HCT116 (cell line): ENCODE data around the gene EVI5. TPM values are rescaled to one million over a fixed set of nuclear protein-coding genes. Genes with fewer than 3 reads are reported as not detected.

Experiments
- ATAC-seq: fragments of 200-7000 bp; cut with Tn5 transposase; 2 replicates; pipeline ENCODE4 v1.9.1; 2020; ENCODE audit warnings: mild to moderate bottlenecking, moderate library complexity
- BruUV-seq: library from RNA; stranded (reverse); fragments of 400-500 nt; replicated peaks from 2 replicates; lab custom pipeline; 2021; lab: Mats Ljungman, UMichigan
- CTCF ChIA-PET: fragments of 300-600 bp; sonication (Branson Sonifier 250); formaldehyde crosslinking; loops from one replicate; lab custom pipeline; 2021; ENCODE audit warnings: antibody characterized with exemption; lab: Charles Lee
- POLR2A ChIA-PET: fragments of 300-600, 350-600 bp; sonication (Branson Sonifier 250); formaldehyde crosslinking; loops from one replicate; lab custom pipeline; 2021; ENCODE audit warnings: antibody characterized with exemption; lab: Charles Lee
- RAD21 ChIA-PET, 2 experiments: fragments of 300-600 bp; sonication (Branson Sonifier 250); formaldehyde crosslinking; loops; one replicate each; lab custom pipeline; 2023; ENCODE audit warnings: low total read pairs in 2 of 2; ENCODE audit not compliant: uncharacterized antibody in 2 of 2, unreplicated experiment in 2 of 2, low non-redundant PET in 1 of 2; lab: Charles Lee
- DNase-seq: peaks from one replicate; pipeline ENCODE4 v3.0.0-alpha.2; 2010; ENCODE audit warnings: low read depth, low spot score
- H2AFZ ChIP-seq: fragments of 200-600 bp; shearing (Covaris generic), sonication (generic); 2 replicates; pipeline ENCODE4 v1.6.1; 2017; ENCODE audit warnings: low read depth, mixed run types, mixed read lengths, antibody characterized with exemption, low read length; ENCODE audit not compliant: poor library complexity, severe bottlenecking
- H3K27ac ChIP-seq: 2 replicates; pipeline ENCODE4 v1.5.1; 2012; ENCODE audit warnings: low read depth, low read length
- H3K27me3 ChIP-seq: fragments of 200-600 bp; sonication (generic); 2 replicates; pipeline ENCODE4 v1.6.1; 2016; ENCODE audit warnings: mixed run types, low read length, mixed read lengths; ENCODE audit not compliant: insufficient read depth
- H3K36me3 ChIP-seq, 2 experiments: fragments of 200-500 bp in 1 of 2; fragments of 200-600 bp in 1 of 2; sonication (Bioruptor generic) in 1 of 2; sonication (generic) in 1 of 2; 2 replicates each; pipeline versions ENCODE4 v1.5.1 to v1.6.1; 2014 to 2016; ENCODE audit warnings: low read length in 2 of 2, inconsistent platforms in 1 of 2, mixed read lengths in 1 of 2, mixed run types in 1 of 2; ENCODE audit not compliant: insufficient read depth in 2 of 2, control insufficient read depth in 1 of 2
- H3K4me1 ChIP-seq, 2 experiments: fragments of 200-600 bp in 1 of 2; sonication (generic) in 1 of 2; 2 replicates each; pipeline versions ENCODE4 v1.5.1 to v1.6.1; 2012 to 2017; ENCODE audit warnings: low read length in 2 of 2, inconsistent platforms in 1 of 2, mild to moderate bottlenecking in 1 of 2, mixed read lengths in 1 of 2, mixed run types in 1 of 2, moderate library complexity in 1 of 2; ENCODE audit not compliant: insufficient read depth in 2 of 2, control insufficient read depth in 1 of 2
- H3K4me2 ChIP-seq: fragments of 200-600 bp; sonication (generic); 2 replicates; pipeline ENCODE4 v1.6.1; 2017; ENCODE audit warnings: mixed run types, low read length, mixed read lengths
- H3K4me3 ChIP-seq, 2 experiments: fragments of 200-600 bp in 1 of 2; sonication (generic) in 1 of 2; replicated peaks in 1 of 2; 2 replicates each; pipeline ENCODE4 v1.5.1; 2011 to 2016; ENCODE audit warnings: low read length in 2 of 2, control low read depth in 1 of 2, low read depth in 1 of 2, mild to moderate bottlenecking in 1 of 2, mixed read lengths in 1 of 2, mixed run types in 1 of 2
- H3K79me2 ChIP-seq: fragments of 200-600 bp; sonication (generic); 2 replicates; pipeline ENCODE4 v1.6.1; 2017; ENCODE audit warnings: mild to moderate bottlenecking, mixed run types, low read length, moderate library complexity, mixed read lengths; ENCODE audit not compliant: insufficient read depth
- H3K9ac ChIP-seq: fragments of 200-600 bp; sonication (generic); 2 replicates; pipeline ENCODE4 v1.6.1; 2016; ENCODE audit warnings: low read length, mixed read lengths
- H3K9me2 ChIP-seq: fragments of 200-600 bp; sonication (generic), shearing (Covaris generic); 2 replicates; pipeline ENCODE4 v1.6.1; 2017; ENCODE audit warnings: mixed run types, mild to moderate bottlenecking, moderate library complexity; ENCODE audit not compliant: insufficient read depth
- H3K9me3 ChIP-seq, 2 experiments: fragments of 200-500 bp in 1 of 2; fragments of 200-600 bp in 1 of 2; sonication (Bioruptor generic) in 1 of 2; sonication (generic) in 1 of 2; 2 replicates each; pipeline ENCODE4 v1.6.1; 2014 to 2017; ENCODE audit warnings: low read length in 2 of 2, mixed read lengths in 2 of 2, inconsistent platforms in 1 of 2, low read depth in 1 of 2, mild to moderate bottlenecking in 1 of 2, mixed run types in 1 of 2, moderate library complexity in 1 of 2; ENCODE audit not compliant: control insufficient read depth in 1 of 2, insufficient read depth in 1 of 2
- H4K20me1 ChIP-seq: fragments of 200-600 bp; sonication (generic), shearing (Covaris generic); 2 replicates; pipeline ENCODE4 v1.6.1; 2017; ENCODE audit warnings: mixed run types, mild to moderate bottlenecking, moderate library complexity; ENCODE audit not compliant: insufficient read depth
- ATF3 ChIP-seq: IDR thresholded peaks from 2 replicates; pipeline ENCODE4 v1.6.1; 2012
- CBX3 ChIP-seq: IDR thresholded peaks from 2 replicates; pipeline ENCODE4 v1.6.1; 2012; ENCODE audit warnings: low read depth
- CEBPB ChIP-seq: IDR thresholded peaks from 2 replicates; pipeline ENCODE4 v1.6.1; 2012; ENCODE audit warnings: low read depth
- EZH2 ChIP-seq: fragments of 200-600 bp; sonication (generic); IDR thresholded peaks from 2 replicates; pipeline ENCODE4 v1.6.1; 2017; ENCODE audit warnings: antibody characterized with exemption, mixed run types
- EZH2phosphoT487 ChIP-seq: fragments of 200-600 bp; IDR thresholded peaks from 2 replicates; pipeline ENCODE4 v1.6.1; 2018; ENCODE audit warnings: antibody characterized with exemption, borderline replicate concordance
- FOSL1 ChIP-seq: IDR thresholded peaks from 2 replicates; pipeline ENCODE4 v1.6.1; 2012; ENCODE audit warnings: low read depth
- JUND ChIP-seq: IDR thresholded peaks from 2 replicates; pipeline ENCODE4 v1.6.1; 2012
- POLR2A ChIP-seq: IDR thresholded peaks from 2 replicates; pipeline ENCODE4 v1.7.0; 2011; ENCODE audit warnings: borderline replicate concordance; ENCODE audit not compliant: insufficient read depth, insufficient read length; ENCODE audit errors: extremely low read depth
- RAD21 ChIP-seq: IDR thresholded peaks from 2 replicates; pipeline ENCODE4 v1.6.1; 2012; ENCODE audit warnings: low read depth, mild to moderate bottlenecking
- SIN3A ChIP-seq: IDR thresholded peaks from 2 replicates; pipeline ENCODE4 v1.6.1; 2012; ENCODE audit warnings: low read depth
- SP1 ChIP-seq: IDR thresholded peaks from 2 replicates; pipeline ENCODE4 v1.6.1; 2012; ENCODE audit warnings: low read depth
- YY1 ChIP-seq: IDR thresholded peaks from 2 replicates; pipeline ENCODE4 v1.6.1; 2011; ENCODE audit warnings: low read length, low read depth, moderate library complexity, mild to moderate bottlenecking; ENCODE audit not compliant: insufficient replicate concordance; ENCODE audit errors: extremely low read depth
- ZBTB33 ChIP-seq: IDR thresholded peaks from 2 replicates; pipeline ENCODE4 v1.6.1; 2011; ENCODE audit warnings: mild to moderate bottlenecking, low read length, moderate library complexity; ENCODE audit not compliant: insufficient replicate concordance; ENCODE audit errors: extremely low read depth
- ZNF274 ChIP-seq: fragments of 200-500 bp; sonication (Bioruptor generic); IDR thresholded peaks from 2 replicates; pipeline ENCODE4 v1.6.1; 2014; ENCODE audit warnings: mild to moderate bottlenecking, low read depth, low read length, inconsistent platforms
- intact Hi-C: fragments of 100-400 bp; cut with micrococcal nuclease; formaldehyde crosslinking; loops from 2 replicates; pipeline ENCODE4 v1.10.0; 2022
- total RNA-seq: library from RNA; stranded (reverse); gene quantifications from one replicate; pipeline ENCODE4 v1.2.1, GENCODE V29; 2021; ENCODE audit not compliant: unreplicated experiment
- TF ChIP-seq, protein P1 (sequence below), 3 experiments: fragments of 200-600 bp in 1 of 3; sonication (generic) in 1 of 3; IDR thresholded peaks in 2 of 3; conservative IDR thresholded peaks in 1 of 3; 2 replicates each; pipeline ENCODE4 v1.5.1; 2012 to 2017; ENCODE audit warnings: low read depth in 2 of 3, low read length in 2 of 3, antibody characterized with exemption in 1 of 3, borderline replicate concordance in 1 of 3, control low read depth in 1 of 3, mild to moderate bottlenecking in 1 of 3, mixed read lengths in 1 of 3, mixed run types in 1 of 3, moderate library complexity in 1 of 3; ENCODE audit not compliant: insufficient read depth in 1 of 3

The EVI5 gene
- total RNA-seq, 1 experiment from 2014 or later: 21.8 TPM

GRCh38 chr1:92473781-92474495 lies 311.0 kb downstream of the EVI5 start:
- ChIA-PET POLR2A (no interaction called here), CTCF (interaction anchor here (1.5 to 2.0 kb wide), 2 partner anchors 11 kb away, joined by 3 to 5 read pairs; no protein-coding TSS in a partner anchor)
- BruUV-seq: no TSS peak

DNA sequence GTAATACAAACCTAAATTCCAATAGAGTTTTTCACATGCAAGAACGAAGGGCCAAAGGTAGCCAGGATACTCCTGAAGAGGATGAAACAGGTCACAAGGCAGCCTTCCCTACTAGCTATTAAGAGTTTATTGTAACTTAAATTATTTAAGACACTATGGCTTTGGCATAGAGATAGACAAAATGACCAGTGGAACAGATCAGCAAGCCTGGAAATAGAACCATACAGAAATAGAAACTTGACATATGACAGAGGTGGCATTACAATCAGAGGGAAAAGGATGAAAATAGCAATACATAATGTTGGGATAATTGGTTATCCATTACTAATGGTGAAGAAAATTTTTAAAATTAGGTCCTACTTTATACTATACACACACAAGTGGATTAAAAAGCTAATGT lies 314.7 kb downstream of the EVI5 start:
- ChIA-PET RAD21 (no interaction called here), POLR2A (no interaction called here), CTCF (no interaction called here)
- H3K27ac ChIP-seq: no peak overlapping the region
- H3K4me1 ChIP-seq: no peaks in the 10 kb centered on the region
- H3K79me2 ChIP-seq: no peaks in the 10 kb centered on the region
- no peaks in the 10 kb centered on the region for H3K27me3 ChIP-seq
- no peaks in the 10 kb centered on the region for H3K9me3 ChIP-seq
- no peak for DNase-seq
- BruUV-seq: no TSS peak
- no peaks in the 10 kb centered on the region for H4K20me1 ChIP-seq
- intact Hi-C loops: no loop called here
- H3K4me2 ChIP-seq: no peak overlapping the region
- H3K9ac ChIP-seq: no peak overlapping the region
- no peak overlapping the region for H2AFZ ChIP-seq
- ATAC-seq: no peak
- no peak overlapping the region for H3K4me3 ChIP-seq
- no peaks in the 10 kb centered on the region for H3K36me3 ChIP-seq
- no peaks in the 10 kb centered on the region for H3K9me2 ChIP-seq
- TF ChIP-seq CEBPB: no peak
- no peak for TF ChIP-seq ZNF274
- TF ChIP-seq FOSL1: no peak
- no peak for TF ChIP-seq JUND
- no peak for TF ChIP-seq ZBTB33
- no peak for TF ChIP-seq RAD21
- no peak for TF ChIP-seq SIN3A
- TF ChIP-seq ATF3: no peak
- TF ChIP-seq POLR2A: no peak
- no peak for TF ChIP-seq EZH2
- TF ChIP-seq, protein P1, sequence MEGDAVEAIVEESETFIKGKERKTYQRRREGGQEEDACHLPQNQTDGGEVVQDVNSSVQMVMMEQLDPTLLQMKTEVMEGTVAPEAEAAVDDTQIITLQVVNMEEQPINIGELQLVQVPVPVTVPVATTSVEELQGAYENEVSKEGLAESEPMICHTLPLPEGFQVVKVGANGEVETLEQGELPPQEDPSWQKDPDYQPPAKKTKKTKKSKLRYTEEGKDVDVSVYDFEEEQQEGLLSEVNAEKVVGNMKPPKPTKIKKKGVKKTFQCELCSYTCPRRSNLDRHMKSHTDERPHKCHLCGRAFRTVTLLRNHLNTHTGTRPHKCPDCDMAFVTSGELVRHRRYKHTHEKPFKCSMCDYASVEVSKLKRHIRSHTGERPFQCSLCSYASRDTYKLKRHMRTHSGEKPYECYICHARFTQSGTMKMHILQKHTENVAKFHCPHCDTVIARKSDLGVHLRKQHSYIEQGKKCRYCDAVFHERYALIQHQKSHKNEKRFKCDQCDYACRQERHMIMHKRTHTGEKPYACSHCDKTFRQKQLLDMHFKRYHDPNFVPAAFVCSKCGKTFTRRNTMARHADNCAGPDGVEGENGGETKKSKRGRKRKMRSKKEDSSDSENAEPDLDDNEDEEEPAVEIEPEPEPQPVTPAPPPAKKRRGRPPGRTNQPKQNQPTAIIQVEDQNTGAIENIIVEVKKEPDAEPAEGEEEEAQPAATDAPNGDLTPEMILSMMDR (IDR thresholded peaks at IDR 0.05 in 2 of 3, conservative IDR thresholded peaks at IDR 0.05 in 1 of 3; ENCODE audit: borderline replicate concordance in 1 of 3, insufficient read depth in 1 of 3, low read depth in 2 of 3, low read length in 2 of 3): no peak
- no peak for TF ChIP-seq EZH2phosphoT487
- TF ChIP-seq YY1: no peak
- TF ChIP-seq SP1: no peak
- no peak for TF ChIP-seq CBX3

More at GRCh38 chr1:92473781-92474495, 311.0 kb downstream of the EVI5 start:
- no peak overlapping the region for H2AFZ ChIP-seq
- H3K36me3 ChIP-seq: no peaks in the 10 kb centered on the region
- TF ChIP-seq CEBPB: no peak
- no peaks in the 10 kb centered on the region for H3K4me1 ChIP-seq
- RAD21 ChIA-PET: no interaction called here
- no peaks in the 10 kb centered on the region for H3K79me2 ChIP-seq
- H3K9ac ChIP-seq: no peak overlapping the region
- intact Hi-C loops: no loop called here
- no peak for DNase-seq
- no peak overlapping the region for H3K4me2 ChIP-seq
- H3K9me2 ChIP-seq: no peaks in the 10 kb centered on the region
- H3K9me3 ChIP-seq: no peaks in the 10 kb centered on the region
- no peak overlapping the region for H3K27ac ChIP-seq
- H3K27me3 ChIP-seq: no peaks in the 10 kb centered on the region
- H3K4me3 ChIP-seq: no peak overlapping the region
- ATAC-seq: no peak
- H4K20me1 ChIP-seq: no peaks in the 10 kb centered on the region
